Measurements from ENCODE around the gene PIGQ. TPM values are rescaled to one million over a fixed set of nuclear protein-coding genes. Genes with fewer than 3 reads are reported as not detected.

The PIGQ gene
- total RNA-seq, 1 donor from 2014 or later = 63.6 TPM

GRCh38 chr16:620700-621525 is 51.1 kb downstream of the PIGQ start:
- DNase-seq (ENCODE audit: extremely low spot score, unreplicated experiment) = no peak
- no peak overlapping the region for H3K4me3 Mint-ChIP-seq (ENCODE audit: unreplicated experiment)

GRCh38 chr16:621526-622105 is 51.8 kb downstream of the PIGQ start:
- Mint-ChIP-seq H3K9me3 (ENCODE audit: unreplicated experiment) (no peaks in the 10 kb centered on the region), H3K4me3 (ENCODE audit: unreplicated experiment) (no peak overlapping the region), H3K27ac (ENCODE audit: unreplicated experiment) (no peak overlapping the region), H3K27me3 (ENCODE audit: unreplicated experiment) (no peaks in the 10 kb centered on the region), H3K36me3 (ENCODE audit: unreplicated experiment) (peaks cover 2% of the 10 kb centered on the region), H3K4me1 (ENCODE audit: unreplicated experiment) (peaks cover 8% of the 10 kb centered on the region)
- no peak for DNase-seq (ENCODE audit: extremely low spot score, unreplicated experiment)
- TF ChIP-seq CTCF (IDR thresholded peaks at IDR 0.05) = no peak

More at GRCh38 chr16:620700-621525, 51.1 kb downstream of the PIGQ start:
- Mint-ChIP-seq H3K27me3 (ENCODE audit: unreplicated experiment) (no peaks in the 10 kb centered on the region), H3K36me3 (ENCODE audit: unreplicated experiment) (peaks cover 1% of the 10 kb centered on the region), H3K9me3 (ENCODE audit: unreplicated experiment) (no peaks in the 10 kb centered on the region), H3K27ac (ENCODE audit: unreplicated experiment) (no peak overlapping the region), H3K4me1 (ENCODE audit: unreplicated experiment) (peaks cover 4% of the 10 kb centered on the region)
- TF ChIP-seq CTCF (IDR thresholded peaks at IDR 0.05) = no peak

- no peaks in the 10 kb centered on the region for H3K27me3 Mint-ChIP-seq (ENCODE audit: unreplicated experiment)
- peaks cover 20% of the 10 kb centered on the region for H3K4me1 Mint-ChIP-seq (ENCODE audit: unreplicated experiment)
- DNase-seq (ENCODE audit: extremely low spot score, unreplicated experiment) = no peak
- no peak overlapping the region for H3K4me3 Mint-ChIP-seq (ENCODE audit: unreplicated experiment)
- H3K36me3 Mint-ChIP-seq (ENCODE audit: unreplicated experiment) = peaks cover 4% of the 10 kb centered on the region
- TF ChIP-seq CTCF (IDR thresholded peaks at IDR 0.05) = no peak
- H3K9me3 Mint-ChIP-seq (ENCODE audit: unreplicated experiment) = no peaks in the 10 kb centered on the region
- H3K27ac Mint-ChIP-seq (ENCODE audit: unreplicated experiment) = no peak overlapping the region
Measured at GRCh38 chr16:622920-623280, 53.1 kb downstream of the PIGQ start.

GRCh38 chr16:624526-625070 is 54.8 kb downstream of the PIGQ start:
- H3K27ac Mint-ChIP-seq (ENCODE audit: unreplicated experiment) = no peak overlapping the region
- peaks cover 4% of the 10 kb centered on the region for H3K36me3 Mint-ChIP-seq (ENCODE audit: unreplicated experiment)
- TF ChIP-seq CTCF (IDR thresholded peaks at IDR 0.05) = no peak
- no peak overlapping the region for H3K4me3 Mint-ChIP-seq (ENCODE audit: unreplicated experiment)
- H3K9me3 Mint-ChIP-seq (ENCODE audit: unreplicated experiment) = no peaks in the 10 kb centered on the region
- DNase-seq (ENCODE audit: extremely low spot score, unreplicated experiment) = no peak
- H3K27me3 Mint-ChIP-seq (ENCODE audit: unreplicated experiment) = no peaks in the 10 kb centered on the region
- peaks cover 35% of the 10 kb centered on the region for H3K4me1 Mint-ChIP-seq (ENCODE audit: unreplicated experiment)
